ENCODE measurements around the gene AAGAB.

AAGAB gene

DNA sequence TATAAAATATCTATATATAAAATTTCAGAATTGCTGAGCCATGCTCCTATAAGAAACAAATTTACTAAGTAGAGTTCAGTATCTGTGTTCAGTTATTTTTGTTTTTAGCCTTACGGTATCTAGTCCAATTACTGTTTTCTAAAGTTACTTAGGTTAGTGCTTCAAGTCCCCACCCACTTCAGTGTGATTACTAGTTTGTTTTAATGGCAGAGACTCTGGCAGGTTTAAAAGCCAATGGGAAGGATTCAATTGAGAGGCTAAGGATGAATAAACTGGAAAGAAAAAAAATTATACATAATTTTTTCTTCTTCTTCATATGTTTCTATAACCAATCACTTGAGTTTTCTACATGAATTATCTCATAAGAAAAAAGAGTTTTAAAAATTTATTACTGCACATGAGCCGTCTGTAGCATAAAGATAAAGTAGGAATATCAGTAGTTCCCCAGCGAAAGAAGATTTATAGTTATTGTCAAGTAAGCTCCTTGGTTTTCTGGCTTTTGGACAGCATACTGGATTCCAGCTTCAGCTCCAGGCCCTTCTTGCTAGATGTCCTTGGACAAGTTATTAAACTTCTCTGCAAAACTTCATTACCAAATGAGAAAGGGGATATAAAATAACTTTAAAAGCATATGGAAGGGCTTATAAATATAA is 46.8 kb downstream of the AAGAB start:
- DNase-seq: no peak

- no peak for DNase-seq
Measured at GRCh38 chr15:67202991-67203390, 51.5 kb downstream of the AAGAB start.

GRCh38 chr15:67202091-67202490 is 52.4 kb downstream of the AAGAB start:
- no peak for DNase-seq

- DNase-seq: no peak
Measured at GRCh38 chr15:67201136-67201535, 53.3 kb downstream of the AAGAB start.

DNA sequence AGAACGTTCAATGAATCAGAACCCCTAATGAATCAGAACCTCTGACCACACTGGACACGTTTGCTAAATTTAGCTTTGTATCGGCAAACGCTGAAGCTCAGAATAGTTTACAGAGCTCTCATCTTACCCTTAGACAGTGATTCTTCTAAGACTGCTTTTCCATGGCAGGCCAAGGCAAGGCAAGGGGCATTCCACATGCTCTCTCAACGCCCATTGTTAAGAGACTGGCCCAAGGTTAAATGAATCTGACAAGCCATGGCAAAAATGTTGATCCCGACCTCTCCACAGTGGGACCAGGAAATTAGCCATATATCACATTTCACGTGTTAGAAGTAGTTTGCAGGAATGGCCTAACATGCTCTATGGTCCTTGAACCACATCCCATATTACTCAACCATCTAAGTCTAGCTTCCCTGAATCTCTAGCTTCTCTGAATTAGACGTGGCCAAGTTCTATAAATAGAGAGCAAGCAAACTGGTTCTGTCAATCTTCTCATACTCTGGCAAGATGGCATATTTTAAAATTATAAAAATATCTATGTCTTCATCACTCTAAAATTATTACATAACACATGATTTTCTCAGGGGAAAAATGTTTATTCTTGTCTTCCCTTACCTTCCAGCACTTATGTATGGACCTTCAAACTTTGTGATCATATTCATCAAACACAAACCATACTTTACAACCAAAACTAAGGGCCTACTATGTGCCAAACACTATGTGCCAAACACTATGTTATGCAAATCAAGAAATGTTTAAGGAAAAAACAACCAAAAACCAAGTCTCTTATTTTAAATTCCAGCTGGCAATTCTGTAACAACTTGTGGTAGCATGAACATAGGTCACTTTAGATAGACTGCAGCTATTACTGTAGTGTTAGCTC is 54.3 kb downstream of the AAGAB start:
- DNase-seq: no peak

GRCh38 chr15:67199391-67199790 is 55.1 kb downstream of the AAGAB start:
- no peak for DNase-seq

DNA sequence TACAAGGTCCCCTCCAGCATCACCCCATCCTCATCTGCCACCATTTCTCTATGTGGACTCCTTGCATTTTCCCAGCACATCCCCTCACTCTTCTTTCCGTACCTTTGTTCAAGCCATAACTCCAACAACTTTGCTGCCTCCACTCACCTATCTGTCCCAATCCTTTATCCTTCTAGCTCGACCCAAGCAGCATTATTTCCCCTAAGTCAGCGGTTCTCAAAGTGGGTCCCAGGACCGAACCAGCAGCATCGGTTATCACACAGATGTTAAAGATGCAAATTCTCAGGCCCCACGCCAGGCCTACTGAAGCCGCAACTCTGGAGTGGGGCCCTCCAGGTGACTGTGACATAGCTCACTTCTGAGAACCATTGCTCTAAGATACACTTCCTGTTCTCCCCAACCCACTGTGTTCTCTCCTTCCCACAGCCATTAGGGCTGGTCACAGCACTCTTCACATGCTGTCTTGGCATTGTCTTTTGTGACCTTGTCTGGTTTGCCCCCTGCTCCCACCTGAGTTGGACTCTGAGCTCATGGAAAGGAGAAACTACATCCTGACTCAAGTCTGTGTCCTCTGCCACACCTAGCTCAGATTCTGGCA is 56.2 kb downstream of the AAGAB start:
- DNase-seq: no peak

- DNase-seq: no peak
Measured at GRCh38 chr15:67197364-67197695, 57.1 kb downstream of the AAGAB start.

DNA sequence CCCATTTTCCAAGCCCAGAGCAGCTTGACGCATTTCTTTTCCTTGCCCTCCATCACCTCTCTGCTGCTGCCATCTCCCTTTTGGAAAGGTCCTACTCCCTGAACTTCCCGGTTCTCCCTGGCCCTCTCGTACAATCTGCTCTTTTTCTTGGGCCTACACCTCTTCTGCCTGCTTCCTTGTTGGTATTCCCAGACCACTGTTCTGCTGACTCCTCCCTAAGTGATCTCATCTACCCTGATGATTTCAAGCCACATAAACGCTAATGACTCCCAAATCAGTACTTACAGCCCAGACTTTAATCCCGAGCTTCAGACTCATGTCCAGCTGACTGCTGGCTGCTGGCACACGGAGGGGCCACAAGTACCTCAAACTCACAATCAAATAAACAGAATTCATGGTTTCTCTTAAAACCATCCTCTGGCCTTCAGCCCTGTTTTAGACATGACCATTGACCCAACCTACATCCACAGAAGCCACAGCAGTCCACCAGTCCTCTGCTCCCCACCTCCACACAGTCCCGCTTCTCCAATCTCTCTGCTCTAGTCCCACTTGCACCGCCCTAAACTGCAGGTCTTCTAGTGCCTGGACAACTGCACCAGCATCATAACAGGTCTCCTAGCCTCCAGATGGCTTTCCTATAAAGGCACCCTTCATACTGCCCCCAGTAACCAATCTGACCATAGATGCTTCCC is 57.6 kb downstream of the AAGAB start:
- DNase-seq: no peak

DNA sequence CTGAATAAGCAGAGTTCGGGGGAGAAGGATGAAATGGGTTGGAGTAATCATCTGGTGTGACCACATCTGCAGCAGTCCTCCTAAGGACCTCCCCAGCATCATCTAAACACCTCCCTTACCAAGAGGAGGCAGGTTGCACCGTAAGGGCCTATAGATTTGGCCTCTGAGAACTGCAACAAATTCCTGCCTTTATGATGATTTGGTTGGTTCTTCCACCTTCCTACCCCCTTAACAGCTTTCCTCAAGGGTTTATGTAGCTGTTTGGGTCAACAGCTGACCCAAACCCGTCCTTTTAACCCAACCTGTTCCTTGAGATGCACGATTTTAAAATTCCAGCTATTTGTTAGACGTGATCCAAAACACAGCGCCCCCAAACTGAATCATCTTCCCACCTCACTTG is 58.2 kb downstream of the AAGAB start:
- DNase-seq: no peak

GRCh38 chr15:67195305-67195704 is 59.2 kb downstream of the AAGAB start:
- no peak for DNase-seq

GRCh38 chr15:67194171-67195114 is 60.0 kb downstream of the AAGAB start:
- DNase-seq: no peak

GRCh38 chr15:67193223-67193990 is 61.1 kb downstream of the AAGAB start:
- no peak for DNase-seq

GRCh38 chr15:67192185-67192820 is 62.2 kb downstream of the AAGAB start:
- no peak for DNase-seq

DNA sequence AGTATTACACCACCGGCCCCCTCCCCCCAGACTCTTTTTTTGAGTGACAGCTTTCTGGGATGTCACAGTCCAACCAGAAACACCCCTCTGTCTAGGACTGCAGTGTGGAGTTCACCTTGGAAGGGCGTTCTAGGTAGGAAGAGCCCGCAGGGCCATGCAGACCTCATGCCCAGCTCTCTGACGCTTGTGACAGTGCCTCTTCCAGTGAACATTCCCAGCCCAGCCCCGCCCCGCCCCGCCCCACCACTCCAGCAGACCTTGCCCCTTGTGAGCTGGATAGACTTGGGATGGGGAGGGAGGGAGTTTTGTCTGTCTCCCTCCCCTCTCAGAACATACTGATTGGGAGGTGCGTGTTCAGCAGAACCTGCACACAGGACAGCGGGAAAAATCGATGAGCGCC is 63.6 kb downstream of the AAGAB start:
- no peak for DNase-seq

GRCh38 chr15:67190326-67190725 is 64.1 kb downstream of the AAGAB start:
- DNase-seq: no peak

- no peak for DNase-seq
Measured at GRCh38 chr15:67189326-67190051, 65.0 kb downstream of the AAGAB start.

GRCh38 chr15:67188551-67189218 is 65.8 kb downstream of the AAGAB start:
- no peak for DNase-seq

DNA sequence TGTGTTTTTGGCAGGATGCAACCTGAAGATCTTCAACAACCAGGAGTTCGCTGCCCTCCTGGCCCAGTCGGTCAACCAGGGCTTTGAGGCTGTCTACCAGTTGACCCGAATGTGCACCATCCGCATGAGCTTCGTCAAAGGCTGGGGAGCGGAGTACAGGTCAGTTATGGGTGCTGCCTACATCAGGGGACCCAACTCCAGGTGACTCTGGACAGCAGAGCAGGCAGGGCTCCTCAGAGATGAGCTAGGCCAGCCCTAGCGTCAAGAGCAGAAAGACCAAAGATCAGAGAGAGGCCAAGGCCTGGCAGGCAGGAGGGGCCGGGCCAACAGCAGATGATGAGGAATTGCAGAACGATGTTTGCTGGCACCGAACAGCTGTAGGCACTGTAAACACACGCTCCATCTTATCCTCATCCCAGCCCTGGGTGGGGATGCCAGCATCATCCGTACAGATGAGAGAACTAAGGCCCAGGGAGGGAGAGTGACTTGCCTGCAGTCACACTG is 67.1 kb downstream of the AAGAB start:
- DNase-seq: no peak

DNA sequence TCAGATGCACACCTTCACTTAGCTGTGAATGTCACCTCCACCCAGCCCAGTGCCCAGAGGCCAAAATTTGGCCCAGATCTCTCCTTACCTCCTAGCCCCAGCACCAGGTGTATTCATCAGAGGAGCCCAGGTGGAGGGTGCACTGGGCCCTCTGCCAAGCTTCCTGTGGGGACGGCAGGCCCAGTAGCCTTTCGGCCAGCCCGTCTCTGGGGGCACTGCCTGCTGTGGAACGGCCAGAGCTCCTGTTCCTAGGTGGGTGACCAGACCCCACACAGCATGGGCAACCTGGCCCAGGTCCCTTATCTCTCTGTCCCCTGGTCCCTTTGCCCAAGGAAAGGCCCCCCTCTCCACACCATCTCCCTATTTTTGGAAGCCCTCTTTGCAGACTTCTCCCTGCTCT is 67.8 kb downstream of the AAGAB start:
- no peak for DNase-seq
